Measurements from ENCODE around the gene TMEM127.
"Not testable (repeated sequence)": the region's sequence is repeated elsewhere in the genome, so short reads cannot be mapped to it uniquely, and the experiment has no call there.

The TMEM127 gene

GRCh38 chr2:96239745-96240264 lies 26.0 kb downstream of the TMEM127 start:
- no peak for DNase-seq

DNA sequence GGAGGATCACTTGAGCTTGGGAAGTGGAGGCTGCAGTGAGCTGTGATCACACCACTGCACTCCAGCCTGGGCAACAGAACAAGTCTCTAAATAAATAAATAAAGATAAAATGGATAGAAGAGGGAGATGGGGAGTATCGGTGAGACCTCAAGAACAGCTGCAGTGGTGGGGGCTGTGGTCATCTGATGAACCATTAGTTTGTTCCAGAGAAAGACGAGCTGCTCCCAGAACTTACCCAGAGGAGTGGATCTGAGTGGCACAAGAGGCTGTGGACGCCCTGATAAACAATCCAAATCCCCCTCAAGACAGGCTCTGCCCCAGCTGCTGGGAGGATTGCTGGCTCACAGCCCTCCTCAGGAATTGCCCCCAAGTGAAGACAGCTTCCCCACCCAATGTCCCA lies 26.7 kb downstream of the TMEM127 start:
- DNase-seq, result peak; percentile 35

DNA sequence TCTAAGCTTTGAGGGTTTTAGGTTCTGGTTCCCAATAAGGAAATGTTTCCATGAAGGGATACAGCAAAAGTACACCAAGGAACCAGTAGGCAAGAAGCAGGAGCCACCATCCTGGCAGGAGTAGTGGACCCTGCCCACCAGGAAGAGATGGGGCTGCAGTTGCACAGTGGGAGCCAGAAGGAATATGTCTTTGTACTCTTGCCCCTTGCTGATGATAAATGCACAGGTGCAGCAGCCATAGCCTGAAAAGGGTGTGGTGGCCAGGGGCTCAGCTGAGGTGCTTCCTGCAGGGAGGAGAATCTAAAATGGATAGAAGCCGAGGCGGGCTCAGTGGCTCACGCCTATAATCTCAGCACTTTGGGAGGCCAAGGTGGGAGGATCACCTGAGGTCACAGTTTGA lies 27.5 kb downstream of the TMEM127 start:
- no peak for DNase-seq

GRCh38 chr2:96236882-96237281 lies 28.9 kb downstream of the TMEM127 start:
- no peak for DNase-seq

DNA sequence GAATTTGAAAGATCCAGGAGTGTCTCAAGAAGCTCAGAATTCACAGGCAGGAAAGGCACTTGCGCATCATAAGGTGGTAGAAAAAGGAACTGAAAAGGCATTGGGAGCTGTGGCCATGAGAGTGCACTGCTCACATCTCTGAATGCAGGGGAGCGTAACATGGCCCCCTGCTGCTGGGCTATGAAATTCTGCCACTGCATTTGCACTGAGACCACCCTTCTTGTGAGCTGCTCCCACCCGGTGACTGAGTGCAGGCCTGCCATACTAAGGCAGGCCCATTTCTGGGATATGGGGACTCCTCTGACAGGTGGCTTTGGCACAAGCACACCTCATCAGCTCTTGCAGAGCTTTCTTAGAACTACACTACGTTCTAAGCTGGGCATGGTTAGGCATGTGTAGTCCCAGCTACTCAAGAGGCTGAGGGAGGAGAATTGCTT lies 31.9 kb downstream of the TMEM127 start:
- DNase-seq, result no peak

- DNase-seq, result no peak
Observed at GRCh38 chr2:96233436-96233835, 32.4 kb downstream of the TMEM127 start.

DNA sequence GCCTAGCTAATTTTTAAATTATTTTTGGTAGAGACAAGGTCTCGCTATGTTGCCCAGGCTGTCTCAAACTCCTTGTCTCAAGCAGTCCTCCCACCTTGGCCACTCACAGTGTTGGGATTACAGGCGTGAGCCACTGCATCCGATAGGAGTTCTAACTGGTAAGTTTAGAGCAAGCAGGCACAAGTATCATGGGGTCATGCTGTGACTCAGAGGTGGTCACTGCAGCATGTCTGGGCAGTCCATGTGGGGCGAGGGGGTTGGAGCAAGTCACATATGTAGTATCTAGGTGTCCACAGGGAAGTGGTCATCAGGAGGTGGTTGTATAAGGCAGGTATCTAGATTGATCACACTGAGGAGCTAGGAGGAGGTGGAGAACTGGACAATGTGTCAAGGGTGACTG lies 34.5 kb downstream of the TMEM127 start:
- DNase-seq, result no peak

DNA sequence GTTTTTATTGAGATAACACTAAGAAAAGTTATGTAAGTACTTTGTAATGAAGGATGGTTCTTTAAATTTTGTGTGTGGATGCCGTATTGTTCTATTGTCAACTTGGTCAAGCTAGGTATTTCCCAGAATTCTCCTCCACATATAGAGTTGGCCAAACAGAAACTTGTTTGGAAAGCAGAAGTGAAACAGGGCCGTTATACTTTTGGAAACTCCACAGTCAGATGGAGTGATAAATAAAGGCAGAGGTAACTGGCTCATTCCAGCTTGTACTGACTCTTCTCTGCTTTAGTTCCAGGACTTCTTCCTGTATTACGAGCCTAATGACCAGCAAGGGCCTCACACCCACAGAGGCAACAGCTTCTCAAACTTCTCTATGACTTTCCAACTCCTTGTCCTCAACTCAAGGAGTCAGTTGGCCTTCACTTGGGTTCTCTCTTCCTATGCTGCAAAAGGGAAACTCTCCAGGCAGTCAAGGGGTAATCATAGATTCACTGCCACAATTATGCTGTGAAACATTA lies 40.7 kb downstream of the TMEM127 start:
- DNase-seq, result no peak

DNA sequence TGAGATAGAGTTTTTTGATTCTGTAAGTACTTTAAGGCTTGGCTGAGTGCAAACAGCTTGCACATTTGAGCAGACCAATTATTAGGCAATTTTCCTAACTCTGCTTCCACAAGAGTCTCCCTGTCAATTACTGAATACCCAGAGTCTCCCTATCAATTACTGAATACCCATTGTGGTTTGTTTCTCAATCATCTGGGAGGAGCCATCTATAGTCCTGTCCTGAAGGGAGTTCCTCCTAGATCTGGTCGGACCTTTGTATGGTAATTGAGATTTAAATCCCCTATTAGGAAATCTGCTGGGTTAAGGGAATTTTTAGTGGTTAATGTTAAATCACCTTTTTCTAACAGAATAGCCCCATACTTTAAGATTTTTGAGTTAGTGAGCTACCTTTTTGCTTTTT lies 44.7 kb downstream of the TMEM127 start:
- not testable (repeated sequence) for DNase-seq

GRCh38 chr2:96219959-96220358 lies 45.8 kb downstream of the TMEM127 start:
- not testable (repeated sequence) for DNase-seq

DNA sequence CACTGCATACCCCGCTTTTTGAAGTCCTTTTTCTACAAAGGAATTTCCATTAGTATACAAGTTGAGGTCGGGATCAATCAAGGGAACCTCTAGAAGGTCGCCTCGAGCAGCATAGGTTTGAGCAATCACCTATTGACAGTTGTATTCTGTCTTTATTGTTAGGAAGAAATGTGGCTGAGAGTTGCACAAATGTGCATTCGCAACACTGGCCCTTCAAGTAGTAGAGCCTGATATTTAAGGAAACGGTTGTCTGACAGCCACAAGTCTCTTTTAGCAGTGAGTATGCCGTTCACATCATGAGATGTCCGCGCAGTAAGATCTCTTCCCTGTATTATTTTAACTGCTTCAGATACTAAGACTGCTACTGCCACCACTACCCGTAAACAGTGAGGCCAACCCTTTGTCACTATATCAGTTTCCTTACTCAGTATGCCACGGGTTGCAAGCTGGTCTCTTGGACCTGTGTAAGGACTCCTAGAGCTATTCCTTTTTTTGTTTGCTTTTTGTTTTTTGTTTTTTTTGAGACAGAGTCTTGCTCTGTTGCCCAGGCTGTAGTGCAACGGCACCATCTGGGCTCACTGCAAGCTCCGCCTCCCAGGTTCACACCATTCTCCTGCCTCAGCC lies 47.2 kb downstream of the TMEM127 start:
- no peak for DNase-seq

- no peak for DNase-seq
Observed at GRCh38 chr2:96214554-96214953, 51.2 kb downstream of the TMEM127 start.

- no peak for DNase-seq
Observed at GRCh38 chr2:96213379-96213778, 52.4 kb downstream of the TMEM127 start.

DNA sequence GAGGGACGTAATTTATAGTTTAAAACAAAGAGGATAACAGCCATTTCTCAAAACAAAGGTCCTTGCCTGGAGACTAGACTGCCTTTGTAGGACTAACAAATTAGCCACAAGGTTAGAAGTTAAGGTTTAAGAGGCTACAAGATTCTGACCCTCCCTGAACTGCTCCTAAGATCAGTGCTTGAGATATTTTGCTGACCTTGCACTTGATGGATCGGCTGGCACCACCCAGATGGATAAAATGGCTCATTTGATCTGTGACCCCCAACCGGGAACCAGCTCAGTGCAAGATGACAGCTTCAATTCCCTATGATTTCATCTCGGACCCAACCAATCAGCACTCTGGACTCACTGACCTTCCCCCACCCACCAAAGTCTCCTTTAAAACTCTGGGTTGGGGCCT lies 53.5 kb downstream of the TMEM127 start:
- no peak for DNase-seq

- no peak for DNase-seq
Observed at GRCh38 chr2:96209729-96210085, 56.1 kb downstream of the TMEM127 start.

- no peak for DNase-seq
Observed at GRCh38 chr2:96209011-96209728, 56.6 kb downstream of the TMEM127 start.

GRCh38 chr2:96208143-96209010 lies 57.4 kb downstream of the TMEM127 start, which contains the start of gene STARD7:
Gene STARD7, minus strand, starts transcription at chr2:96208827. Its CDS starts 393 bp downstream, at chr2:96208434.
- peak; percentile 95 for DNase-seq

GRCh38 chr2:96207774-96208142 lies 58.0 kb downstream of the TMEM127 start:
- DNase-seq, result no peak

- no peak for DNase-seq
Observed at GRCh38 chr2:96207073-96207773, 58.6 kb downstream of the TMEM127 start.

- DNase-seq, result no peak
Observed at GRCh38 chr2:96205888-96206287, 59.9 kb downstream of the TMEM127 start.

- no peak for DNase-seq
Observed at GRCh38 chr2:96204836-96205624, 60.8 kb downstream of the TMEM127 start.
